WERI-Rb-1 (cell line): ENCODE results near the gene PTPRR.

ENCODE experiments used
- DNase-seq: peaks from one replicate; pipeline ENCODE4 v3.0.0-alpha.2; 2020
- H3K27ac ChIP-seq: fragments of 250-450 bp; sonication (Bioruptor Pico); 2 replicates; pipeline ENCODE4 v1.5.1; 2020; ENCODE audit warnings: mild to moderate bottlenecking, moderate library complexity
- H3K27me3 ChIP-seq: fragments of 250-450 bp; sonication (Bioruptor Pico); 2 replicates; pipeline ENCODE4 v1.5.1; 2021; ENCODE audit warnings: mild to moderate bottlenecking, low read depth, moderate library complexity; ENCODE audit not compliant: insufficient read depth, severe bottlenecking
- H3K36me3 ChIP-seq: fragments of 250-450 bp; sonication (Bioruptor Pico); 2 replicates; pipeline ENCODE4 v1.5.1; 2020; ENCODE audit warnings: mild to moderate bottlenecking, moderate library complexity
- H3K4me3 ChIP-seq: 2 replicates; pipeline ENCODE4 v1.5.1; 2011; ENCODE audit warnings: low read depth, mild to moderate bottlenecking, control low read depth, low read length
- H3K9me3 ChIP-seq: fragments of 250-450 bp; sonication (Bioruptor Pico); 2 replicates; pipeline ENCODE4 v1.5.1; 2021; ENCODE audit warnings: mild to moderate bottlenecking, moderate library complexity; ENCODE audit not compliant: severe bottlenecking
- TF ChIP-seq, protein P1 (sequence below): IDR thresholded peaks from 2 replicates; pipeline ENCODE4 v1.5.1; 2011; ENCODE audit warnings: low read depth, mild to moderate bottlenecking, control low read depth, inconsistent platforms, low read length

The PTPRR gene

DNA sequence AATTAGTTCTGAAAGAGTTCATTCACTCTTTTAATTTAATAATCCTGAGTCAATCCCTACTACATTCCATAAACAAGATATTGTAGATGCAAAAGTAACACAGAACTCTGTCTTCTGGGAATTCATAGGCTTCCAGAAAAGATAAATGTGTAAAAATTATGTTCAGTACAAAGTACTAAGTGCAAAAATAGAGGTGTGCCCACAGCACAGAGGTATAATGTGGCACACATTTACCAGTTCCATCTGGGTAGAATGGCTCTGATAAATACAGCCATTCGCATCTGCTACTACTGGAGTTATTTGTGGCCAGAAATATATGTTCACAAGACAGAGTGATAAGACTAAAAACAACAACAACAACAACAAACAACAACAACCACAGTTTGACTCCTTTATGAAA, 171.7 kb downstream of the PTPRR start:
- TF ChIP-seq, protein P1, sequence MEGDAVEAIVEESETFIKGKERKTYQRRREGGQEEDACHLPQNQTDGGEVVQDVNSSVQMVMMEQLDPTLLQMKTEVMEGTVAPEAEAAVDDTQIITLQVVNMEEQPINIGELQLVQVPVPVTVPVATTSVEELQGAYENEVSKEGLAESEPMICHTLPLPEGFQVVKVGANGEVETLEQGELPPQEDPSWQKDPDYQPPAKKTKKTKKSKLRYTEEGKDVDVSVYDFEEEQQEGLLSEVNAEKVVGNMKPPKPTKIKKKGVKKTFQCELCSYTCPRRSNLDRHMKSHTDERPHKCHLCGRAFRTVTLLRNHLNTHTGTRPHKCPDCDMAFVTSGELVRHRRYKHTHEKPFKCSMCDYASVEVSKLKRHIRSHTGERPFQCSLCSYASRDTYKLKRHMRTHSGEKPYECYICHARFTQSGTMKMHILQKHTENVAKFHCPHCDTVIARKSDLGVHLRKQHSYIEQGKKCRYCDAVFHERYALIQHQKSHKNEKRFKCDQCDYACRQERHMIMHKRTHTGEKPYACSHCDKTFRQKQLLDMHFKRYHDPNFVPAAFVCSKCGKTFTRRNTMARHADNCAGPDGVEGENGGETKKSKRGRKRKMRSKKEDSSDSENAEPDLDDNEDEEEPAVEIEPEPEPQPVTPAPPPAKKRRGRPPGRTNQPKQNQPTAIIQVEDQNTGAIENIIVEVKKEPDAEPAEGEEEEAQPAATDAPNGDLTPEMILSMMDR: no peak
- DNase-seq: no peak
- Histone ChIP-seq H3K9me3 (no peaks in the 10 kb centered on the region), H3K27me3 (no peaks in the 10 kb centered on the region), H3K36me3 (no peaks in the 10 kb centered on the region), H3K27ac (no peak overlapping the region), H3K4me3 (no peak overlapping the region)

DNA sequence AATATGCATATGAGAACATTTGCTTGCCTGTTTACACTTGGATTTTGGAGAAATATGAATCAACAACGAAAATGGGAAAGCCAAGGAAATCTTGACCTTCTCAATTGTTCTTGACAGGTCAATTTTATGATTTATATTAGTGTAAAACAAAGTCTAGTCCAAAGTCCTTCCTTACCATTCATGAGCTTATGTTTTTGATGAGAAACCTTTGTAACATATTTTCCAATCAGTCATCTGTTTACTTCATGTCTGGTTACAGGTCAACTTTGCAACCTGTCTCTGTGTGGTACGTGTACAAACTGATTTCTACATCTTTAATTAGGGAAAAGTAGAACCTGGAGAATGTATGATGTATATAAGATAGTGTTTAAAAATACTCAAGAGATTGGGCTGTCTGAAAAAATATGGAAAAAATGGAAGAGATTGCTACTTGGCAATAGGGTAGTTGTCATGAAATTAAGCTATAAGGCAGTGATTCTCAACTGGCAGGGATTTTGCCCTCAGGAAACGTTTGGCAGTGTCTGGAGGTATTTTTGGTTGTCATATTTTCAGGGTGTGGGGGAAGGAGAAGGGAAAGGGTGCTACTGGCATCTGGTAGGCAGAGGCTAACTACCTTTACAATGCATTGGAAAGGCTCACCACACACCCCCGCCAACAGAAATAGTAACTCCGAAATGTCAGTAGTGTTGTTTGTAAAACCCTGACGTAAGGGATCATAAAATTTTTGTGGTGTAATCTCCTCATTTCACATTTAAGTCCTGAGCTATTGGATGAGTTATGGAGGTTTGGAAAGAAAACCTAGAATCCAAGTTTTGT, 172.9 kb downstream of the PTPRR start:
- no peak overlapping the region for H3K4me3 ChIP-seq
- H3K27ac ChIP-seq: no peak overlapping the region
- H3K9me3 ChIP-seq: no peaks in the 10 kb centered on the region
- no peaks in the 10 kb centered on the region for H3K36me3 ChIP-seq
- no peaks in the 10 kb centered on the region for H3K27me3 ChIP-seq
- no peak for DNase-seq
- TF ChIP-seq, protein P1: no peak

DNA sequence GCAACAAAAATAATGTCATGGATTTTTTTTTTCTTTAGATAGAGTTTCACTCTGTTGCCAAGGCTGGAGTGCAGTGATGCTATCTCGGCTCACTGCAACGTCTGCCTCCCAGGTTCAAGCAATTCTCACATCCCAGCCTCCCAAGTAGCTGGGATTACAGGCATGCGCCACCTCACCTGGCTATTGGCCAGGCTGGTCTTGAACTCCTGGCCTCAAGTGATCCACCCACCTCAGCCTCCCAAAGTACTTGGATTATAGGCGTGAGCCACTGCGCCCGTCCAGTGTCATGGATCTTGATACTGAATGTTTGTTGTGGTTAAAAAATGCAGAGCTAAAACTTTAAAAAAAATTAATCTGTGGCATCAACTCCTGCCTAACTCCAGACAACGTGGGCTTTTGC, 175.5 kb downstream of the PTPRR start:
- no peak for DNase-seq
- no peaks in the 10 kb centered on the region for H3K9me3 ChIP-seq
- no peak overlapping the region for H3K27ac ChIP-seq
- H3K36me3 ChIP-seq: no peaks in the 10 kb centered on the region
- no peak overlapping the region for H3K4me3 ChIP-seq
- no peaks in the 10 kb centered on the region for H3K27me3 ChIP-seq
- TF ChIP-seq, protein P1: no peak

DNA sequence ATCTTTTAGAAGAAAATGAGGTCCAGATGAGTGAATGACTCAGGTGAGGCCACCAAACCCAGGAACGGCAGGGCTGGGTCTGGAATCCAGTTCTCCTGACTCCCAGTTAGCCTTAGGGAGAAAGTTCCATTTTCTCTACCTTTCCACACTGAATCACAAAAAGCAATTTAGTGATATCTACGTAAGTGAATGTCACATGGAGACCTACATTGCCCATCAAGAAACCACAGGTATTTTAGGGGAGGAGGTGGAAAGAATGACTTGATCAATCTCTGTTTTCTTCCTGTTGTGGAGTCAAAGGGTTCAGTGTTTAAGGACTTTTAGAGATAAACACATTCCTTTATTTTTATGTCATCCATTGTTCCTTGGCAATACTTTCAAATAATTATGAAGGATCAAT, 176.4 kb downstream of the PTPRR start:
- no peaks in the 10 kb centered on the region for H3K9me3 ChIP-seq
- H3K27ac ChIP-seq: no peak overlapping the region
- TF ChIP-seq, protein P1: no peak
- no peaks in the 10 kb centered on the region for H3K36me3 ChIP-seq
- H3K4me3 ChIP-seq: no peak overlapping the region
- no peaks in the 10 kb centered on the region for H3K27me3 ChIP-seq
- DNase-seq: no peak

DNA sequence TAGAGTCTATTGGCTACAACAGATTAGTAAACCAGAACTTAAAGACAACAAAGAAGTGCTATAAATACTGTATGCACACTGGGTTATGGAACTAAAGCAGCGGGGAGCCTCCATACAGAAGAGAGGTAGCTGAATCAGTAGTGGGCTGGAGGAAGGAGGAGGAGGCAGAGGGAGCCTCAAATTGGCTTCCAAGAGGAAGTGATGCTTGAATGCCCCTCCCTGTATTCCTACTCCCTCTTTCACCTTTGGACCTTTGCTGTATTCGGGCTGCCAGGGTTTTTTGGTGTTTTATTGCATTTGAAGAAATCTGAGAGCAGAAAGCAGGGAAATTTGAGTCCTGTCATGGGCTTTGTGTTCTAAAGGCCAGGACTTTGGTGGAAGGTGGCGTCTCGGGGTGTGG, 179.3 kb downstream of the PTPRR start:
- no peak for DNase-seq
- TF ChIP-seq, protein P1: no peak
- no peaks in the 10 kb centered on the region for H3K27me3 ChIP-seq
- H3K36me3 ChIP-seq: no peaks in the 10 kb centered on the region
- H3K27ac ChIP-seq: no peak overlapping the region
- H3K4me3 ChIP-seq: no peak overlapping the region
- no peaks in the 10 kb centered on the region for H3K9me3 ChIP-seq

DNA sequence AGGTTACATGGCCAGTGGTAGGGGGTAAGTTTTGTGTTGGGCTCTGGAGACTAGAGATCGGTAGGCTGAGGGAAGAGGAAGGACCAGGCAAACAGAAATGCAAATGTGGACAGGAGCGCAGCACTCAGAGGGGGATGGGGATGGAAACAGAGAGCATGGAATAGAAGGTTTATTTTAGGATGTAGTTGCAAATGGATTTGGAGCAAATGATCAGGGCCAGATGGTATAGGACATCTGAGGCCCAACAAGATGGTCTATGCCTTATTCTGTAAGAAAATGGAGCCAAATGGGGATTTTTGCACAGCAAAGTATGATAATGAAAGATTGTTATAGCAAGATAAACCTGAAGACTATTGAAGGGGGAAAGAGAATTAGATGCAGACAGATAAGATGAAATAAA, 180.8 kb downstream of the PTPRR start:
- no peak overlapping the region for H3K27ac ChIP-seq
- no peaks in the 10 kb centered on the region for H3K9me3 ChIP-seq
- H3K27me3 ChIP-seq: no peaks in the 10 kb centered on the region
- DNase-seq: no peak
- H3K4me3 ChIP-seq: no peak overlapping the region
- no peaks in the 10 kb centered on the region for H3K36me3 ChIP-seq
- TF ChIP-seq, protein P1: no peak
